ENCODE results near the gene CPNE4. TPM values are rescaled to one million over a fixed set of nuclear protein-coding genes. Genes with fewer than 3 reads are reported as not detected.
"Not testable (repeated sequence)": the region's sequence is repeated elsewhere in the genome, so short reads cannot be mapped to it uniquely, and the experiment has no call there.

CPNE4 gene
- not detected for total RNA-seq

- Mint-ChIP-seq H3K27ac (no peak within 1 kb of the TSS), H3K27me3 (peaks cover 44% of the 10 kb centered on the region), H3K36me3 (ENCODE audit: low read depth) (peaks cover 2% of the 10 kb centered on the region), H3K4me3 (no peak within 1 kb of the TSS), H3K4me1 (peaks cover 5% of the 10 kb centered on the region), H3K9me3 (no peaks in the 10 kb centered on the region)
- CTCF ChIA-PET, result interaction anchor here (0.6 to 1.3 kb wide), 10 partner anchors 9 to 1001 kb away, joined by 3 to 8 read pairs (median 3); no protein-coding TSS in a partner anchor
- peak; percentile 78 for DNase-seq
- POLR2A ChIA-PET, result no interaction called here
Observed at GRCh38 chr3:132034486-132035464, at the start of gene CPNE4. CPNE4 (minus strand) TSS chr3:132035014.

- no peak overlapping the region for H3K4me3 Mint-ChIP-seq
- H3K4me1 Mint-ChIP-seq, result no peaks in the 10 kb centered on the region
- H3K9me3 Mint-ChIP-seq, result no peaks in the 10 kb centered on the region
- DNase-seq, result no peak
- no peaks in the 10 kb centered on the region for H3K36me3 Mint-ChIP-seq (ENCODE audit: low read depth)
- no peak overlapping the region for H3K27ac Mint-ChIP-seq
- ChIA-PET POLR2A (no interaction called here), CTCF (no interaction called here)
- no peaks in the 10 kb centered on the region for H3K27me3 Mint-ChIP-seq
Observed at GRCh38 chr3:132083583-132084279, 48.9 kb upstream of the CPNE4 start.

GRCh38 chr3:132083159-132083558, 48.3 kb upstream of the CPNE4 start:
- no peaks in the 10 kb centered on the region for H3K27me3 Mint-ChIP-seq
- H3K4me1 Mint-ChIP-seq, result no peaks in the 10 kb centered on the region
- H3K36me3 Mint-ChIP-seq (ENCODE audit: low read depth), result no peaks in the 10 kb centered on the region
- no peak overlapping the region for H3K27ac Mint-ChIP-seq
- POLR2A ChIA-PET, result no interaction called here
- no peak for DNase-seq
- H3K4me3 Mint-ChIP-seq, result no peak overlapping the region
- H3K9me3 Mint-ChIP-seq, result no peaks in the 10 kb centered on the region
- CTCF ChIA-PET, result no interaction called here

- DNase-seq, result no peak
- Mint-ChIP-seq H3K27me3 (no peaks in the 10 kb centered on the region), H3K36me3 (ENCODE audit: low read depth) (no peaks in the 10 kb centered on the region), H3K27ac (no peak overlapping the region), H3K4me1 (no peaks in the 10 kb centered on the region), H3K4me3 (no peak overlapping the region), H3K9me3 (no peaks in the 10 kb centered on the region)
- ChIA-PET CTCF (no interaction called here), POLR2A (no interaction called here)
Observed at GRCh38 chr3:132079147-132079546, 44.3 kb upstream of the CPNE4 start.

- Mint-ChIP-seq H3K9me3 (no peaks in the 10 kb centered on the region), H3K27ac (no peak overlapping the region), H3K36me3 (ENCODE audit: low read depth) (no peaks in the 10 kb centered on the region), H3K4me1 (no peaks in the 10 kb centered on the region), H3K27me3 (no peaks in the 10 kb centered on the region), H3K4me3 (no peak overlapping the region)
- CTCF ChIA-PET, result no interaction called here
- no peak for DNase-seq
- POLR2A ChIA-PET, result no interaction called here
Observed at GRCh38 chr3:132073771-132074170, 39.0 kb upstream of the CPNE4 start.

GRCh38 chr3:132071043-132071442, 36.2 kb upstream of the CPNE4 start:
- CTCF ChIA-PET, result interaction anchor here (1.3 kb wide), 1 partner anchor 36 kb away, joined by 4 read pairs; the partner anchor contains the start of gene CPNE4
- Mint-ChIP-seq H3K9me3 (no peaks in the 10 kb centered on the region), H3K27me3 (no peaks in the 10 kb centered on the region), H3K4me1 (no peaks in the 10 kb centered on the region), H3K36me3 (ENCODE audit: low read depth) (no peaks in the 10 kb centered on the region), H3K4me3 (no peak overlapping the region), H3K27ac (no peak overlapping the region)
- DNase-seq, result no peak
- POLR2A ChIA-PET, result no interaction called here

GRCh38 chr3:132064114-132064513, 29.3 kb upstream of the CPNE4 start:
- Mint-ChIP-seq H3K27ac (no peak overlapping the region), H3K27me3 (no peaks in the 10 kb centered on the region), H3K4me3 (no peak overlapping the region), H3K4me1 (no peaks in the 10 kb centered on the region), H3K36me3 (ENCODE audit: low read depth) (no peaks in the 10 kb centered on the region), H3K9me3 (no peaks in the 10 kb centered on the region)
- POLR2A ChIA-PET, result no interaction called here
- no peak for DNase-seq
- CTCF ChIA-PET, result no interaction called here

- DNase-seq, result no peak
- H3K27ac Mint-ChIP-seq, result no peak overlapping the region
- no peaks in the 10 kb centered on the region for H3K4me1 Mint-ChIP-seq
- H3K4me3 Mint-ChIP-seq, result no peak overlapping the region
- CTCF ChIA-PET, result no interaction called here
- H3K36me3 Mint-ChIP-seq (ENCODE audit: low read depth), result no peaks in the 10 kb centered on the region
- no peaks in the 10 kb centered on the region for H3K27me3 Mint-ChIP-seq
- POLR2A ChIA-PET, result no interaction called here
- H3K9me3 Mint-ChIP-seq, result no peaks in the 10 kb centered on the region
Observed at GRCh38 chr3:132062535-132062934, 27.7 kb upstream of the CPNE4 start.

- H3K27ac Mint-ChIP-seq, result no peak overlapping the region
- no peaks in the 10 kb centered on the region for H3K4me1 Mint-ChIP-seq
- no peak overlapping the region for H3K4me3 Mint-ChIP-seq
- no peak for DNase-seq
- H3K36me3 Mint-ChIP-seq (ENCODE audit: low read depth), result no peaks in the 10 kb centered on the region
- H3K27me3 Mint-ChIP-seq, result no peaks in the 10 kb centered on the region
- CTCF ChIA-PET, result no interaction called here
- H3K9me3 Mint-ChIP-seq, result no peaks in the 10 kb centered on the region
- POLR2A ChIA-PET, result no interaction called here
Observed at GRCh38 chr3:132055872-132056271, 21.1 kb upstream of the CPNE4 start.

- ChIA-PET POLR2A (no interaction called here), CTCF (interaction anchor here (1.1 kb wide), 1 partner anchor 10 kb away, joined by 3 read pairs; no protein-coding TSS in a partner anchor)
- DNase-seq, result no peak
- no peaks in the 10 kb centered on the region for H3K27me3 Mint-ChIP-seq
- no peak overlapping the region for H3K27ac Mint-ChIP-seq
- H3K4me3 Mint-ChIP-seq, result no peak overlapping the region
- no peaks in the 10 kb centered on the region for H3K36me3 Mint-ChIP-seq (ENCODE audit: low read depth)
- no peaks in the 10 kb centered on the region for H3K4me1 Mint-ChIP-seq
- no peaks in the 10 kb centered on the region for H3K9me3 Mint-ChIP-seq
Observed at GRCh38 chr3:132047209-132047608, 12.4 kb upstream of the CPNE4 start.

- H3K4me1 Mint-ChIP-seq; H3K9me3 Mint-ChIP-seq; CTCF ChIA-PET; H3K27me3 Mint-ChIP-seq; POLR2A ChIA-PET; DNase-seq; H3K4me3 Mint-ChIP-seq; H3K27ac Mint-ChIP-seq; H3K36me3 Mint-ChIP-seq (ENCODE audit: low read depth): not testable (repeated sequence)
Observed at GRCh38 chr3:132044874-132045273, 10.1 kb upstream of the CPNE4 start.

GRCh38 chr3:132042681-132043080, 7.9 kb upstream of the CPNE4 start:
- Mint-ChIP-seq H3K9me3 (no peaks in the 10 kb centered on the region), H3K36me3 (ENCODE audit: low read depth) (no peaks in the 10 kb centered on the region), H3K27ac (no peak overlapping the region), H3K27me3 (peaks cover 6% of the 10 kb centered on the region), H3K4me3 (no peak overlapping the region), H3K4me1 (no peaks in the 10 kb centered on the region)
- DNase-seq, result no peak
- POLR2A ChIA-PET, result no interaction called here
- CTCF ChIA-PET, result no interaction called here

- H3K36me3 Mint-ChIP-seq (ENCODE audit: low read depth), result peaks cover 2% of the 10 kb centered on the region
- peaks cover 5% of the 10 kb centered on the region for H3K4me1 Mint-ChIP-seq
- no peaks in the 10 kb centered on the region for H3K9me3 Mint-ChIP-seq
- H3K27ac Mint-ChIP-seq, result no peak overlapping the region
- ChIA-PET POLR2A (no interaction called here), CTCF (no interaction called here)
- peaks cover 30% of the 10 kb centered on the region for H3K27me3 Mint-ChIP-seq
- H3K4me3 Mint-ChIP-seq, result no peak overlapping the region
- DNase-seq, result no peak
Observed at GRCh38 chr3:132038198-132038825, 3.5 kb upstream of the CPNE4 start.
